ENCODE measurements around the gene LANCL1.

The LANCL1 gene

GRCh38 chr2:210476194-210477128, at the start of gene LANCL1:
Gene LANCL1 (minus strand): TSS chr2:210476759. CDS start chr2:210476396, 363 bp downstream.
- peak; percentile 92 for DNase-seq (ENCODE audit: low read depth)

- DNase-seq (ENCODE audit: low read depth), result no peak
Measured at GRCh38 chr2:210524533-210524932, 48.0 kb upstream of the LANCL1 start.

- DNase-seq (ENCODE audit: low read depth), result no peak
Measured at GRCh38 chr2:210523650-210524289, 47.2 kb upstream of the LANCL1 start.

- DNase-seq (ENCODE audit: low read depth), result no peak
Measured at GRCh38 chr2:210522399-210522798, 45.8 kb upstream of the LANCL1 start.

GRCh38 chr2:210519594-210519993, 43.0 kb upstream of the LANCL1 start:
- no peak for DNase-seq (ENCODE audit: low read depth)

GRCh38 chr2:210517264-210517663, 40.7 kb upstream of the LANCL1 start:
- no peak for DNase-seq (ENCODE audit: low read depth)

- DNase-seq (ENCODE audit: low read depth), result no peak
Measured at GRCh38 chr2:210515911-210516310, 39.4 kb upstream of the LANCL1 start.

- DNase-seq (ENCODE audit: low read depth), result no peak
Measured at GRCh38 chr2:210503725-210504191, 27.2 kb upstream of the LANCL1 start.

- DNase-seq (ENCODE audit: low read depth), result peak; percentile 46
Measured at GRCh38 chr2:210503001-210503623, 26.6 kb upstream of the LANCL1 start.

GRCh38 chr2:210496512-210496911, 20.0 kb upstream of the LANCL1 start:
- no peak for DNase-seq (ENCODE audit: low read depth)

GRCh38 chr2:210493528-210493927, 17.0 kb upstream of the LANCL1 start:
- no peak for DNase-seq (ENCODE audit: low read depth)

GRCh38 chr2:210481601-210482175, 5.1 kb upstream of the LANCL1 start:
- DNase-seq (ENCODE audit: low read depth), result no peak

GRCh38 chr2:210480764-210481163, 4.2 kb upstream of the LANCL1 start:
- DNase-seq (ENCODE audit: low read depth), result no peak

- DNase-seq (ENCODE audit: low read depth), result no peak
Measured at GRCh38 chr2:210480079-210480478, 3.5 kb upstream of the LANCL1 start.

- DNase-seq (ENCODE audit: low read depth), result no peak
Measured at GRCh38 chr2:210478661-210479060, 2.1 kb upstream of the LANCL1 start.

- peak; percentile 76 for DNase-seq (ENCODE audit: low read depth)
Measured at GRCh38 chr2:210477496-210477895, 937 bp upstream of the LANCL1 start.

GRCh38 chr2:210475706-210476105, 853 bp downstream of the LANCL1 start:
- no peak for DNase-seq (ENCODE audit: low read depth)

GRCh38 chr2:210474776-210475175, 1.8 kb downstream of the LANCL1 start:
- no peak for DNase-seq (ENCODE audit: low read depth)

- DNase-seq (ENCODE audit: low read depth), result no peak
Measured at GRCh38 chr2:210461401-210461800, 15.2 kb downstream of the LANCL1 start.

- no peak for DNase-seq (ENCODE audit: low read depth)
Measured at GRCh38 chr2:210460322-210461227, 16.0 kb downstream of the LANCL1 start.

- DNase-seq (ENCODE audit: low read depth), result no peak
Measured at GRCh38 chr2:210459880-210460279, 16.7 kb downstream of the LANCL1 start.

Measured in EH (cell line).